ENCODE data around the gene SRRM2. TPM values are rescaled to one million over a fixed set of nuclear protein-coding genes. Genes with fewer than 3 reads are reported as not detected.

SRRM2 gene
- total RNA-seq, 4 donors from 2014 or later = 545 to 3,500 (median 1,361) TPM

- TF ChIP-seq CTCF (IDR thresholded peaks at IDR 0.05) (no peak), EP300 (IDR thresholded peaks at IDR 0.05; ENCODE audit: low read depth) (no peak), POLR2A (IDR thresholded peaks at IDR 0.05) (no peak), POLR2AphosphoS5 (IDR thresholded peaks at IDR 0.05) (no peak)
- intact Hi-C loops (cut with DNase I; ENCODE audit: low total_unique reads) (no loop called here), in situ Hi-C loops (cut with MboI; ENCODE audit: low pct_ligation_motif_present in 1 of 4, low pct_unique_long_range_greater_than_20kb in 1 of 4, low sequenced_read_pairs in 3 of 4) (no loop called here)
- Histone ChIP-seq H3K4me1 (no peaks in the 10 kb centered on the region), H3K27me3 (peaks cover 15% of the 10 kb centered on the region), H3K4me3 (no peak overlapping the region), H3K9me3 (peaks cover 0 to 1% of the 10 kb centered on the region in 2 donors), H3K27ac (no peak overlapping the region), H3K36me3 (no peaks in the 10 kb centered on the region)
- WGBS, 2 donors (ENCODE audit: low coverage in 1 of 2) = 80 to 83% methylated on average over 3 of the region's 3 CpGs
- no peak for DNase-seq
Observed at GRCh38 chr16:2809149-2809760, 56.8 kb downstream of the SRRM2 start.

- Histone ChIP-seq H3K9me3 (no peaks in the 10 kb centered on the region), H3K27ac (no peak overlapping the region), H3K4me3 (no peak overlapping the region), H3K27me3 (peaks cover 20% of the 10 kb centered on the region), H3K36me3 (no peaks in the 10 kb centered on the region), H3K4me1 (peaks cover 0 to 4% (median 0%) of the 10 kb centered on the region in 4 donors)
- intact Hi-C loops (cut with DNase I; ENCODE audit: low total_unique reads) (no loop called here), in situ Hi-C loops (cut with MboI; ENCODE audit: low pct_ligation_motif_present in 1 of 4, low pct_unique_long_range_greater_than_20kb in 1 of 4, low sequenced_read_pairs in 3 of 4) (no loop called here)
- 60 to 90% methylated on average over 1 to 6 of the region's 6 CpGs for WGBS, 2 donors (ENCODE audit: low coverage in 1 of 2)
- TF ChIP-seq EP300 (IDR thresholded peaks at IDR 0.05; ENCODE audit: low read depth) (no peak), POLR2A (IDR thresholded peaks at IDR 0.05) (no peak), POLR2AphosphoS5 (IDR thresholded peaks at IDR 0.05) (no peak), CTCF (IDR thresholded peaks at IDR 0.05) (no peak)
- DNase-seq = no peak
Observed at GRCh38 chr16:2810651-2811050, 58.2 kb downstream of the SRRM2 start.

- peaks cover 26% of the 10 kb centered on the region for H3K27me3 ChIP-seq
- DNase-seq = no peak
- intact Hi-C loops (cut with DNase I; ENCODE audit: low total_unique reads) (no loop called here), in situ Hi-C loops (cut with MboI; ENCODE audit: low pct_ligation_motif_present in 1 of 4, low pct_unique_long_range_greater_than_20kb in 1 of 4, low sequenced_read_pairs in 3 of 4) (no loop called here)
- no peak overlapping the region for H3K27ac ChIP-seq
- H3K9me3 ChIP-seq = no peaks in the 10 kb centered on the region
- peaks cover 0 to 4% (median 0%) of the 10 kb centered on the region in 4 donors for H3K4me1 ChIP-seq
- TF ChIP-seq EP300 (IDR thresholded peaks at IDR 0.05; ENCODE audit: low read depth) = no peak
- 70% methylated on average over 14 of the region's 15 CpGs; no CpG with 5 or more reads in 1 of the 2 donors for WGBS, 2 donors (ENCODE audit: low coverage in 1 of 2)
- no peaks in the 10 kb centered on the region for H3K36me3 ChIP-seq
- H3K4me3 ChIP-seq = no peak overlapping the region
Observed at GRCh38 chr16:2811703-2812471, 59.4 kb downstream of the SRRM2 start.

GRCh38 chr16:2813771-2814221 is 61.4 kb downstream of the SRRM2 start:
- Histone ChIP-seq H3K27ac (no peak overlapping the region), H3K27me3 (peaks cover 26% of the 10 kb centered on the region), H3K4me1 (peaks cover 0 to 4% (median 0%) of the 10 kb centered on the region in 4 donors), H3K4me3 (no peak overlapping the region), H3K36me3 (no peaks in the 10 kb centered on the region), H3K9me3 (no peaks in the 10 kb centered on the region)
- 55 to 75% methylated on average over 3 to 7 of the region's 7 CpGs for WGBS, 2 donors (ENCODE audit: low coverage in 1 of 2)
- no peak for DNase-seq
- intact Hi-C loops (cut with DNase I; ENCODE audit: low total_unique reads) = no loop called here
- in situ Hi-C loops (cut with MboI; ENCODE audit: low pct_ligation_motif_present in 1 of 4, low pct_unique_long_range_greater_than_20kb in 1 of 4, low sequenced_read_pairs in 3 of 4) = no loop called here
- TF ChIP-seq CTCF (IDR thresholded peaks at IDR 0.05) (no peak), POLR2A (IDR thresholded peaks at IDR 0.05) (no peak), POLR2AphosphoS5 (IDR thresholded peaks at IDR 0.05) (no peak), EP300 (IDR thresholded peaks at IDR 0.05; ENCODE audit: low read depth) (no peak)

Data from transverse colon (tissue), 4 donors.